ENCODE results near the gene CSH1.
"Not testable (repeated sequence)": the region's sequence is repeated elsewhere in the genome, so short reads cannot be mapped to it uniquely, and the experiment has no call there.

The CSH1 gene

GRCh38 chr17:63926164-63926563 is 29.8 kb upstream of the CSH1 start:
- DNase-seq (ENCODE audit: low read depth): no peak
- H3K4me3 ChIP-seq (ENCODE audit: low read depth, low read length): no peak overlapping the region
- no peak for TF ChIP-seq MAX (IDR thresholded peaks at IDR 0.05; ENCODE audit: low read depth, low read length)
- no peak for TF ChIP-seq MYC (IDR thresholded peaks at IDR 0.05; ENCODE audit: low read depth, low read length)
- TF ChIP-seq POLR2A (IDR thresholded peaks at IDR 0.05; ENCODE audit: extremely low read depth, insufficient read length): no peak
- no peak for TF ChIP-seq CTCF (IDR thresholded peaks at IDR 0.05; ENCODE audit: low read depth, low read length)

- H3K4me3 ChIP-seq (ENCODE audit: low read depth, low read length): no peak overlapping the region
- peak; percentile 55 for DNase-seq (ENCODE audit: low read depth)
These were observed 29.2 kb upstream of the CSH1 start for GRCh38 chr17:63925615-63926014.

GRCh38 chr17:63922402-63922801 is 26.0 kb upstream of the CSH1 start:
- DNase-seq (ENCODE audit: low read depth); H3K4me3 ChIP-seq (ENCODE audit: low read depth, low read length): not testable (repeated sequence)

More at GRCh38 chr17:63925615-63926014, 29.2 kb upstream of the CSH1 start:
- TF ChIP-seq CTCF (IDR thresholded peaks at IDR 0.05; ENCODE audit: low read depth, low read length) (no peak), MAX (IDR thresholded peaks at IDR 0.05; ENCODE audit: low read depth, low read length) (no peak), MYC (IDR thresholded peaks at IDR 0.05; ENCODE audit: low read depth, low read length) (no peak), POLR2A (IDR thresholded peaks at IDR 0.05; ENCODE audit: extremely low read depth, insufficient read length) (no peak)

GRCh38 chr17:63920779-63921178 is 24.4 kb upstream of the CSH1 start:
- not testable (repeated sequence) for DNase-seq (ENCODE audit: low read depth); H3K4me3 ChIP-seq (ENCODE audit: low read depth, low read length)

GRCh38 chr17:63920050-63920449 is 23.7 kb upstream of the CSH1 start:
- DNase-seq (ENCODE audit: low read depth); H3K4me3 ChIP-seq (ENCODE audit: low read depth, low read length): not testable (repeated sequence)

GRCh38 chr17:63919311-63919723 is 22.9 kb upstream of the CSH1 start:
- DNase-seq (ENCODE audit: low read depth): peak; percentile 76
- no peak for TF ChIP-seq MAX (IDR thresholded peaks at IDR 0.05; ENCODE audit: low read depth, low read length)
- peak; percentile 88 for TF ChIP-seq CTCF (IDR thresholded peaks at IDR 0.05; ENCODE audit: low read depth, low read length)
- no peak overlapping the region for H3K4me3 ChIP-seq (ENCODE audit: low read depth, low read length)

GRCh38 chr17:63918789-63919305 is 22.5 kb upstream of the CSH1 start, which contains the start of gene GH1:
Gene GH1 (minus strand): TSS chr17:63918839. CDS start chr17:63918776, 63 bp downstream.
- not testable (repeated sequence) for H3K4me3 ChIP-seq (ENCODE audit: low read depth, low read length); DNase-seq (ENCODE audit: low read depth)

GRCh38 chr17:63918305-63918704 is 21.9 kb upstream of the CSH1 start:
- TF ChIP-seq MYC (IDR thresholded peaks at IDR 0.05; ENCODE audit: low read depth, low read length) (no peak), POLR2A (IDR thresholded peaks at IDR 0.05; ENCODE audit: extremely low read depth, insufficient read length) (no peak), CTCF (IDR thresholded peaks at IDR 0.05; ENCODE audit: low read depth, low read length) (no peak), MAX (IDR thresholded peaks at IDR 0.05; ENCODE audit: low read depth, low read length) (no peak)
- DNase-seq (ENCODE audit: low read depth): no peak
- H3K4me3 ChIP-seq (ENCODE audit: low read depth, low read length): no peak overlapping the region

Measured in NB4 (cell line).